Peyer's patch (tissue), 4 donors: Measurements from ENCODE around the gene LIPT1. TPM values are rescaled to one million over a fixed set of nuclear protein-coding genes. Genes with fewer than 3 reads are reported as not detected.

Experiments
- DNase-seq, 3 donors: peaks; one replicate each; pipeline ENCODE4 v3.0.0-alpha.2; 2017 to 2019
- H3K27ac ChIP-seq, 4 donors: fragments of 200-600 bp; sonication (generic); one replicate each; pipeline ENCODE4 v1.5.1; 2016 to 2019
- H3K27me3 ChIP-seq, 2 donors: fragments of 200-600 bp; sonication (generic); one replicate each; pipeline ENCODE4 v1.5.1; 2019
- H3K36me3 ChIP-seq, 3 donors: fragments of 200-600 bp; sonication (generic); one replicate each; pipeline ENCODE4 v1.5.1; 2016 to 2019
- H3K4me1 ChIP-seq, 4 donors: fragments of 200-600 bp; sonication (generic); one replicate each; pipeline ENCODE4 v1.5.1; 2016 to 2019
- H3K4me3 ChIP-seq, 4 donors: fragments of 200-600 bp; sonication (generic); 1 replicate in 3 of 4; 2 replicates in 1 of 4; pipeline ENCODE4 v1.5.1; 2016 to 2019; ENCODE audit warnings: mild to moderate bottlenecking in 1 of 4
- H3K9me3 ChIP-seq, 4 donors: fragments of 200-600 bp; sonication (generic); one replicate each; pipeline ENCODE4 v1.5.1; 2016 to 2019; ENCODE audit warnings: mild to moderate bottlenecking in 1 of 4
- CTCF ChIP-seq, 6 experiments: fragments of 450-650 bp in 4 of 6; fragments of 200-600 bp in 2 of 6; sonication (generic) in 1 of 6; IDR thresholded peaks; one replicate each; pipeline ENCODE4 v1.5.1; 2017 to 2019; ENCODE audit warnings: antibody characterized with exemption in 6 of 6, mild to moderate bottlenecking in 3 of 6, moderate library complexity in 1 of 6
- POLR2A ChIP-seq, 2 donors: fragments of 450-650 bp; IDR thresholded peaks; one replicate each; pipeline ENCODE4 v1.5.1; 2017; ENCODE audit warnings: antibody characterized with exemption in 2 of 2, mild to moderate bottlenecking in 2 of 2, moderate library complexity in 2 of 2
- total RNA-seq, 4 donors: library from RNA; depleted of rRNA; stranded (reverse); fragments of >200 nt; gene quantifications; one replicate each; pipeline ENCODE4 v1.1.0, GENCODE V29; 2016

The LIPT1 gene
- total RNA-seq, 4 donors from 2014 or later: 6.1 to 23.9 (median 10.7) TPM

DNA sequence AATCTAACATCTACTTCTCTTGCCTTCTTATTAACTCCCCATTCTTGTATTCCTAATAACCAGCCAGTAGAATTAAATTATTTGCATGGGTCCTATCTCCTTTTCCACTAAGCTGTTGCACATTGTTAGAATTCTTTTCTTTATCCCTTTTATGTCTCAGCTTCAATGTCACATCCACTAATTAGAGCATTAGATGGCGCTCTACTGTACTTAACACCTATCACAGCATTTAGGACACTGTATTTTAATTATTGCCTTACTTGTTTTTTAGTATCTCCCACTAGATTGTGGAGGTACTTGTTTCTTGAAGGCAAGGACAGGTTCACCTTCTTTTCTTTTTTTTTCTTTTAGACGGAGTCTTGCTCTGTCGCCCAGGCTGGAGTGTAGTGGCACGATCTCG is 3.8 kb downstream of the LIPT1 start:
- no peaks in the 10 kb centered on the region for H3K27me3 ChIP-seq
- no peaks in the 10 kb centered on the region for H3K9me3 ChIP-seq
- no peak overlapping the region for H3K27ac ChIP-seq
- no peak overlapping the region for H3K4me3 ChIP-seq
- DNase-seq: no peak
- no peak for TF ChIP-seq POLR2A (IDR thresholded peaks at IDR 0.05)
- TF ChIP-seq CTCF (IDR thresholded peaks at IDR 0.05): no peak
- peaks cover 0 to 10% (median 0%) of the 10 kb centered on the region in 3 donors for H3K36me3 ChIP-seq
- peaks cover 0 to 16% (median 8%) of the 10 kb centered on the region in 4 donors for H3K4me1 ChIP-seq

DNA sequence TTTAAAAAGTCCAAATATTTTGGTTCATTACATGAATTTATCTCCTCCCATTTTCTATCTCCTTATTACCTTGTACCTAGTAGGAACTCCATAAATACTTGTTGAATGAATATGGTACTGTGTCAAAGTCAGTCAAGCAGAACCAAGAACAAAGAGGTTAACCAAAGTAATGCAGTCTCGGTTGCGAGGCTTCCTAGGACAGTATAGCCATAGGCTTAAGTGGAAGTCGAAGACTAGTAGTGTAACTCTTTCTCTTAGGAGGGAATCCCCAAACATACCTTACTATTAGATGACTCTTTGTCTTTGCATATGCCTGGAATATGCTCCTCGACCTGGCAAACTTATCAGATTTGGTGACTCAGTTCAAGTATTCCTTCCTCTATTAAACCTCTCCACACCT is 4.8 kb downstream of the LIPT1 start:
- Histone ChIP-seq H3K9me3 (no peaks in the 10 kb centered on the region), H3K4me3 (no peak overlapping the region), H3K4me1 (peaks cover 0 to 11% (median 4%) of the 10 kb centered on the region in 4 donors), H3K36me3 (peaks cover 0 to 10% (median 0%) of the 10 kb centered on the region in 3 donors), H3K27ac (no peak overlapping the region), H3K27me3 (no peaks in the 10 kb centered on the region)
- no peak for DNase-seq
- no peak for TF ChIP-seq CTCF (IDR thresholded peaks at IDR 0.05)
- TF ChIP-seq POLR2A (IDR thresholded peaks at IDR 0.05): no peak

GRCh38 chr2:99166218-99166617 is 11.5 kb downstream of the LIPT1 start:
- Histone ChIP-seq H3K4me1 (no peaks in the 10 kb centered on the region), H3K27ac (no peak overlapping the region), H3K9me3 (no peaks in the 10 kb centered on the region), H3K27me3 (no peaks in the 10 kb centered on the region), H3K4me3 (no peak overlapping the region), H3K36me3 (peaks cover 0 to 51% (median 0%) of the 10 kb centered on the region in 3 donors)
- TF ChIP-seq CTCF (IDR thresholded peaks at IDR 0.05): no peak
- no peak for DNase-seq

GRCh38 chr2:99169534-99169933 is 14.8 kb downstream of the LIPT1 start:
- Histone ChIP-seq H3K27me3 (no peaks in the 10 kb centered on the region), H3K36me3 (peaks cover 0 to 63% (median 0%) of the 10 kb centered on the region in 3 donors), H3K4me3 (no peak overlapping the region), H3K27ac (no peak overlapping the region), H3K4me1 (no peaks in the 10 kb centered on the region), H3K9me3 (no peaks in the 10 kb centered on the region)
- no peak for DNase-seq
- no peak for TF ChIP-seq POLR2A (IDR thresholded peaks at IDR 0.05)
- no peak for TF ChIP-seq CTCF (IDR thresholded peaks at IDR 0.05)

GRCh38 chr2:99171377-99172140 is 16.8 kb downstream of the LIPT1 start:
- no peaks in the 10 kb centered on the region for H3K27me3 ChIP-seq
- TF ChIP-seq CTCF (IDR thresholded peaks at IDR 0.05) (no peak), POLR2A (IDR thresholded peaks at IDR 0.05) (no peak)
- peaks cover 0 to 63% (median 0%) of the 10 kb centered on the region in 3 donors for H3K36me3 ChIP-seq

More at GRCh38 chr2:99171377-99172140, 16.8 kb downstream of the LIPT1 start:
- H3K4me3 ChIP-seq: no peak overlapping the region
- H3K4me1 ChIP-seq: no peaks in the 10 kb centered on the region
- DNase-seq: no peak
- H3K9me3 ChIP-seq: no peaks in the 10 kb centered on the region
- no peak overlapping the region for H3K27ac ChIP-seq
